Osteoblast (primary cell): ENCODE data around the gene SHB. TPM values are rescaled to one million over a fixed set of nuclear protein-coding genes. Genes with fewer than 3 reads are reported as not detected.

ENCODE experiments used
- DNase-seq: peaks from one replicate; pipeline ENCODE4 v3.0.0; 2011; ENCODE audit warnings: low spot score, mixed read lengths; ENCODE audit not compliant: insufficient read length; ENCODE audit errors: missing footprints
- H2AFZ ChIP-seq: 2 replicates; pipeline ENCODE4 v1.6.0; 2011; ENCODE audit warnings: mild to moderate bottlenecking, low read length
- H3K27ac ChIP-seq: 2 replicates; pipeline ENCODE4 v1.5.1; 2011; ENCODE audit warnings: mild to moderate bottlenecking, low read depth, low read length, moderate library complexity
- H3K27me3 ChIP-seq: 2 replicates; pipeline ENCODE4 v1.6.0; 2012; ENCODE audit warnings: mild to moderate bottlenecking, control low read depth, inconsistent platforms, low read length, moderate library complexity; ENCODE audit not compliant: insufficient read depth
- H3K36me3 ChIP-seq: 2 replicates; pipeline ENCODE4 v1.5.1; 2011; ENCODE audit warnings: mild to moderate bottlenecking, low read length, control low read depth, moderate library complexity; ENCODE audit not compliant: insufficient read depth
- H3K4me1 ChIP-seq: 2 replicates; pipeline ENCODE4 v1.5.1; 2011; ENCODE audit warnings: mild to moderate bottlenecking, low read length, control low read depth, moderate library complexity; ENCODE audit not compliant: insufficient read depth
- H3K4me2 ChIP-seq: 2 replicates; pipeline ENCODE4 v1.6.0; 2011; ENCODE audit warnings: mild to moderate bottlenecking, low read length; ENCODE audit not compliant: insufficient read depth
- H3K4me3 ChIP-seq: fragments of 200-600 bp; sonication (generic); 3 replicates; pipeline ENCODE4 v1.5.1; 2012; ENCODE audit warnings: mild to moderate bottlenecking, low read length, inconsistent platforms; ENCODE audit not compliant: insufficient read depth
- H3K79me2 ChIP-seq: 2 replicates; pipeline ENCODE4 v1.6.0; 2012; ENCODE audit warnings: mild to moderate bottlenecking, low read length, control low read depth, inconsistent platforms; ENCODE audit not compliant: insufficient read depth
- H3K9me3 ChIP-seq: 2 replicates; pipeline ENCODE4 v1.5.1; 2011; ENCODE audit warnings: low read depth, low read length, control low read depth
- H4K20me1 ChIP-seq: 2 replicates; pipeline ENCODE4 v1.6.0; 2012; ENCODE audit warnings: mild to moderate bottlenecking, low read length, control low read depth; ENCODE audit not compliant: insufficient read depth
- CTCF ChIP-seq: IDR thresholded peaks from 2 replicates; pipeline ENCODE4 v1.5.1; 2011; ENCODE audit warnings: mild to moderate bottlenecking, low read depth, low read length, moderate library complexity; ENCODE audit errors: extremely low read depth
- total RNA-seq: library from RNA; depleted of rRNA; stranded (reverse); fragments of >200 nt; gene quantifications from 2 replicates; pipeline ENCODE4 v1.2.3, GENCODE V29; 2012

The SHB gene
- total RNA-seq, 1 donor: 9.4 TPM

- peaks cover 51% of the 10 kb centered on the region for H3K4me1 ChIP-seq
- no peak overlapping the region for H2AFZ ChIP-seq
- H4K20me1 ChIP-seq: no peaks in the 10 kb centered on the region
- H3K27ac ChIP-seq: no peak overlapping the region
- peaks cover 4% of the 10 kb centered on the region for H3K36me3 ChIP-seq
- no peak for DNase-seq
- no peak overlapping the region for H3K4me3 ChIP-seq
- H3K79me2 ChIP-seq: peaks cover 17% of the 10 kb centered on the region
- H3K4me2 ChIP-seq: no peak overlapping the region
- H3K9me3 ChIP-seq: no peaks in the 10 kb centered on the region
- no peak for TF ChIP-seq CTCF
- no peaks in the 10 kb centered on the region for H3K27me3 ChIP-seq
These were observed 98.5 kb downstream of the SHB start for GRCh38 chr9:37970301-37971107.

- Histone ChIP-seq H3K4me3 (no peak overlapping the region), H3K36me3 (peaks cover 4% of the 10 kb centered on the region), H3K27ac (peak overlapping the region; percentile 97), H3K4me1 (peaks cover 51% of the 10 kb centered on the region), H3K27me3 (no peaks in the 10 kb centered on the region), H3K4me2 (no peak overlapping the region), H3K9me3 (no peaks in the 10 kb centered on the region), H2AFZ (no peak overlapping the region), H4K20me1 (no peaks in the 10 kb centered on the region), H3K79me2 (peaks cover 11% of the 10 kb centered on the region)
- no peak for TF ChIP-seq CTCF
- DNase-seq: no peak
These were observed 99.3 kb downstream of the SHB start for GRCh38 chr9:37969558-37970300.

- H4K20me1 ChIP-seq: no peaks in the 10 kb centered on the region
- no peaks in the 10 kb centered on the region for H3K27me3 ChIP-seq
- H3K27ac ChIP-seq: peak overlapping the region; percentile 97
- peaks cover 53% of the 10 kb centered on the region for H3K4me1 ChIP-seq
- H3K36me3 ChIP-seq: peaks cover 4% of the 10 kb centered on the region
- no peak overlapping the region for H3K4me2 ChIP-seq
- no peaks in the 10 kb centered on the region for H3K9me3 ChIP-seq
- DNase-seq: no peak
- no peak for TF ChIP-seq CTCF
- no peak overlapping the region for H2AFZ ChIP-seq
- no peak overlapping the region for H3K4me3 ChIP-seq
- peaks cover 10% of the 10 kb centered on the region for H3K79me2 ChIP-seq
These were observed 99.9 kb downstream of the SHB start for GRCh38 chr9:37969130-37969529.

GRCh38 chr9:37968228-37968701, 100.8 kb downstream of the SHB start:
- peaks cover 15% of the 10 kb centered on the region for H3K79me2 ChIP-seq

More at GRCh38 chr9:37968228-37968701, 100.8 kb downstream of the SHB start:
- Histone ChIP-seq H3K4me2 (peak overlapping the region; percentile 20), H3K9me3 (no peaks in the 10 kb centered on the region), H3K36me3 (no peaks in the 10 kb centered on the region), H3K27ac (peak overlapping the region; percentile 97), H3K27me3 (no peaks in the 10 kb centered on the region), H3K4me3 (no peak overlapping the region), H3K4me1 (peaks cover 59% of the 10 kb centered on the region), H2AFZ (no peak overlapping the region), H4K20me1 (no peaks in the 10 kb centered on the region)
- no peak for TF ChIP-seq CTCF
- peak; percentile 85 for DNase-seq
